ENCODE data around the gene NMRK1.
A peak's percentile ranks its signal among the peaks of the same experiment; 100 is the strongest.

NMRK1 gene

GRCh38 chr9:75087824-75088645 lies at the start of gene NMRK1, which contains the start of gene OSTF1:
TSS of gene NMRK1 (minus strand) at chr9:75088155. CDS start at chr9:75083115, 5,040 bp downstream.
TSS of gene OSTF1 (plus strand) at chr9:75088514. CDS start at chr9:75088693, 179 bp downstream.
- peak; percentile 97 for DNase-seq

- DNase-seq: no peak
Measured at GRCh38 chr9:75134495-75134894, 46.5 kb upstream of the NMRK1 start.

DNA sequence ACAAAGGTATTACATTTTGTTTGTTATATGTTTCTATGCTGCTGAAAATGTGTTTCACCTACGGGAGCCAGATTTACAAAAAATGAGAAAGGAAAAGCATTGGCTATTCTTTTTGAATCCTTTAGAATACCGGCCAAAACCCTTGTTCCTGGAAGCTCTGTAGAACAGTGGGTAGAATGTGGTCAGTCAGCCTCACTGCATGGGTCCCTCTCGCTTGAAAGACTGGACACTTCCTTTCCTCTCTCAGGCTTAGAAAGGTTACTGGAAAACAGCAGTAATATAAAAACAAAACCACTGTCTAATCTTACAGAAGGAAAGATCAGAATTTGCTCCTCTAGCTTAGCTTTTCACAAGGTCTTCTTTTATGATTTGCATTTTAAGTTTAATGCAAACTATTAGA lies 45.4 kb upstream of the NMRK1 start:
- DNase-seq: no peak

- DNase-seq: no peak
Measured at GRCh38 chr9:75132244-75132643, 44.3 kb upstream of the NMRK1 start.

DNA sequence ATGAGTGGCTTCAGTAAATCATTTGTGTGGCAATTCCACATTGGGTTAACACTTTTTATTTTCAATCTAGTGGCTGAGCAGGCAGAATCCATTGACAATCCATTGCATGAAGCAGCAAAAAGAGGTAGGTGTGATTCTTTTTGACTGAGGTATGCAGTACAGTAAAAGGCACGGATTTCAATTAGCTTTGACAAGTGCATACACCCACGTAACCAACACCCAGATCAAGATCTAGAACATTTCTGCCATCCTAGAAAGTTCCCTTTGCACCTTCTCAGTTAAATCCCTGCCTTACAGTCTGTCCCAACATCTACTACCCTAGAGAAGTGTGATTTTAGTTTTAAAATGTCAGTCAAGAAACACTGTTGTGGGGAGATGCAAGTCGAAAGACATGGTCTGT lies 43.7 kb upstream of the NMRK1 start:
- no peak for DNase-seq

DNA sequence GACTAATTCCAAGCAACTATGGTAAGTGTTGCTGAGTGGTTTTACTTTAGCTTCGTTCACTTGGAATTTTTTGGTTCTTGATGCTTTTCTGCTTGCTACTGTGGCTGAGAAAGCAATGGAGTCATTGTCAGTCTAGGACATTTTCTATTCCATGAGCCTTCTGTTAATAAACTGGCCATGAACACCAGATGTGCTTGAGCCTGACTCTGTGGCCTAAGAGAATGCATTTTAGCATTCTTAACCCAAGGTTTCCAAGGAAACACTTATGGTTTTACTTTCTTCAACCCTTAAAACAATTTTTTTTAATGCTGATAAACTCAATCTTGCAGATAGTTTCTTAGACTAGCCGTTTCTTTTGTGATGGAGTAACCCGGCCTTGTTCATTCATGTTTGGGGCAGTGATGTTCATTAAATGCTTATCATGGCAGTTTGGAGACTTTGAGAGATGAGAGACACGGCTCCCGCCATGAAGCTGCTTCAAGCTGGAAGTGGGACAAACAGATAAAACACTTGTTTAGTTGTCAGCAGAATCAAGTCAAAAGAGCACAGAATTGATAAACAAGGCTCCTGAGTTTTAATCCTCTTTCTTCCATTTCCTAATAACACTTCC lies 42.8 kb upstream of the NMRK1 start:
- DNase-seq: no peak

GRCh38 chr9:75130172-75130571 lies 42.2 kb upstream of the NMRK1 start:
- DNase-seq: no peak

DNA sequence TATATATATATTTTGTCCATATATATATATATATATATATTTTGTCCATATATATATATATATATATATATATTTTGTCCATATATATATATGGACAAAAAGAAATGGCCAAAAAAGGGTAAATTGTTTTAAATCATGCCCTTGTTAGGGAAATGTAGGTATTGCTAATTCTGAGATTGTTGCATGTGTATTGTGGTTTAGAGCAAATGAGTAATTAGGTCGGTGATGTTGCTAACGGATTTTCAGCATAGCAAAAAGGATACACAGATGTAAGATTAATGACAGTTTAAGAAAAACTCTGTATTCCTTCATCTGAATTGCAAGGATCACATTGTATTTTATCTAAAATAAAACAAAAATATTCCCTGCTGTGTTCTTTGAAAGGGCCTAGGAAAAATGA lies 40.6 kb upstream of the NMRK1 start:
- DNase-seq: no peak

- no peak for DNase-seq
Measured at GRCh38 chr9:75123696-75124095, 35.7 kb upstream of the NMRK1 start.

- DNase-seq: no peak
Measured at GRCh38 chr9:75121914-75122558, 34.1 kb upstream of the NMRK1 start.

GRCh38 chr9:75120686-75121085 lies 32.7 kb upstream of the NMRK1 start:
- no peak for DNase-seq

- DNase-seq: no peak
Measured at GRCh38 chr9:75117564-75117963, 29.6 kb upstream of the NMRK1 start.

GRCh38 chr9:75116306-75116705 lies 28.4 kb upstream of the NMRK1 start:
- no peak for DNase-seq

DNA sequence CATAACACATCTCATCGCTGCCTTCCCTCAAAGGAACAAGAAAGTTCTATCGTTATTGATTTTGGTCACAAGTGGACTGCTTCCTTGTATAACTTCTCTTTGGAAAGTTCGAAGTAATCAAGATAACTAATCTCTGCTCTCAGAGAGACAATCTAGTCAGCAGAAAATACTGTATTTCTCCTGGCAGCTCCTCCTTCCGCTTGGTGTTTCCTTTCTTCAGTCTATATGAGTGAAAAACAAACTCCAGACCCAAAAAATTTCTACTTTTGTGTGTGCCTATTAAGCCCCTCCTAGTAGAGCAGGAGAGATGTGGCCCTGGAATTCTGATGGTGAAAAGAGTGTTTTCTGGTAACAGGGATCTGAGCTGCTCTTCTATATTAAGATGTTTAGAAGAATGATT lies 24.8 kb upstream of the NMRK1 start:
- no peak for DNase-seq

GRCh38 chr9:75111019-75111622 lies 23.2 kb upstream of the NMRK1 start:
- DNase-seq: no peak

- DNase-seq: no peak
Measured at GRCh38 chr9:75109210-75109839, 21.4 kb upstream of the NMRK1 start.

DNA sequence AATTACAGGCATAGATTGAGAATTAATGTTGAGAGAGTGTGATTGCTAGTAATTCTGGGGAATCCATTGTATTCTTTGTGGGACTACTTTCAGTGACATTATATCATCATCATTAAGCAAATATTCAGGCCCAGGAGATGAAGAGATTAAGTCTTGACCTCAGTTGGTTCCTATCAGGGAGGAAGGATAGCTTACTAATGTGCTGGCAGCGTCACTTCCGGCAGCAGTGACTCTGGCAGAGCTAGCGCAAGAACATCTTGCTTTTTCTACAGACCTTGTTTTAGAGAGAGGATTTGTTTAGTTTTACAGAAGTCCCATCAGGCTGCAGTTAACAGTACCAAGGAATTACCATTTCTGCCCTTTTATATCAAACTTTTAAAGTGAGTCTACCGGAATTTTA lies 20.6 kb upstream of the NMRK1 start:
- no peak for DNase-seq

GRCh38 chr9:75106857-75107256 lies 18.9 kb upstream of the NMRK1 start:
- no peak for DNase-seq

- no peak for DNase-seq
Measured at GRCh38 chr9:75105841-75106240, 17.9 kb upstream of the NMRK1 start.

DNA sequence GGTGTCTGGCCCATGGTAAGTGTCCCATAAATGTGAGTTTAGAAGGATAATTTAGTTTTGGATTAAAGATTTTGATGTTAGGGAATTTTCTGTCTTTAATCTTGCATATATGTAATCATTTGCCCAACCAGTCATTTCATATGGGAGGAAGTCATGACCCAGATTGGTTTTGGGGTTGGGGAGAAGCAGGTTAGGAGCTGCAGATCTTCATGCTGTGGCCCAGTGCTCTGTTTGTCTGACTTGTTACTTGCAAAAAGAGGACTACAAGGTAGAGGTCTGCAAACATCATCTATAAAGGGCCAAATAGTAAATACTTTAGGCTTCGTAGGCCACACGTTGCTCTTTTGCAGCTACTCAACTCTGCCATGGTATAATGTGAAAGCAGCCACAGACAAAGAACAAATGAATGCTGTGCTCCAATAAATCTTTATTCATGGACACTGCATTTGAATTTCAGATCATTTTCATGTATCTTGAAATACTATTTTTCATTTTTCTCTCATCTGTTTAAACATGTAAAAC lies 17.1 kb upstream of the NMRK1 start:
- DNase-seq: no peak

GRCh38 chr9:75104607-75105006 lies 16.7 kb upstream of the NMRK1 start:
- no peak for DNase-seq

DNA sequence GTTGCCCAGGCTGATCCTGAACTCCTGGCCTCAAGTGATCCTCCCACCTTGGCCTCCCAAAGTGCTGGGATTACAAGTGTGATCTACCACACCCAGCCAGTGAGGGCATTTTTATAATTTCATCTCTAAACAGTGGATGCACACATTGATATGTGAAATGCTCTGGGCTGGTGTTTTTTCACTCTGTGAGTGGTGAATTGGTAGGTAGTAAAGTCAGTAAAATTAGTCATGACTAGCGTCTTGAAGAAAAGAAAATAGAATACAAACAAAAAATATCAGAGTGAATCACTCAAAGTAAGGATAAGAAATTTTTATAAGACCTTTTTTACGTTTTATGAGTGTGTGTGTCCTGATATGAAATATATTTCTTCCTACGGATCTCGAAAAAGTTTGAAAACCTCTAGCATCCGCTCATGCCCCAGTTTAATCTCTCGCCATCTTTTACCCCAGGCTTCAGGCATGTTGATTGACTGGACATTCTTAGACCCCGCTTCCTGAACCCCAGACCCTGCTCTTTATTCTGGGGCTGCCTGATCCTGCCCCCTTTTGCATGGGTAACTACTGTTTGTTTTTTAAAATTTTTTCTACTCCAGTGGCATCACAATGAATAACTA lies 14.3 kb upstream of the NMRK1 start:
- no peak for DNase-seq
